Measurements from ENCODE around the gene FRMD5.

DNA sequence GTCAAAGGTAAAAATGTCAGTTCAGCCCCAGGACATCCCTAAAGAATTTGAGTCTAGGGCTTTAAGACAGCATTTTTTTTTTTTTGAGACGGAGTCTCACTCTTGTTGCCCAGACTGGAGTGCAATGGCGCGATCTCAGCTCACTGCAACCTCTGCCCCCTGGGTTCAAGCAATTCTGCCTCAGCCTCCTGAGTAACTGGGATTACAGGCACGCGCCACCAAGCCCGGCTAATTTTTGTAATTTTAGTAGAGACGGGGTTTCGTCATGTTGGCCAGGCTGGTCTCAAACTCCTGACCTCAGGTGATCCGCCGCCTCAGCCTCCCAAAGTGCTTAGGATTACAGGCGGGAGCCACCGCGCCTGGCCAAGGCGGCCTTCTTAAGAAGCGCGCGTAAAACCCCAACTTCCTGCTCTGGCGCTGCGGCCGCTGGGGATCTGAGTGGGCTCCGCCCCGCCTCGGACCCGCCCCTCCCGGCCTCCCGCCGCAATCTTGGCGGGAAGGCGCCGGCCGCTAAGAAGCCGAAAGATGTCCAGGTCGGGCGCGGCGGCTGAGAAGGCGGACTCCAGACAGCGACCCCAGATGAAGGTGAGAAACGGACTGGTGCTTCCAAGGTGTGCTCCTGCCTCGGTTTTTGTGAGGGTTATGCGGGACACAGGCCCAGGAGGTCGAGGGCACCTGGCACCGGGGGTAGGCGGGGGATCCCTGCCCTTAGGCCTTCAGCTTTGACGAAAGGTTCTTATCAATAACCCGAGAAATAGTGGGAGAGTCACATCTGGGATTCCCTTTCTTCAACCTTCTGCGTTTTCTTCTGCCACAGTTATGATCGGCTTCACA lies 368.3 kb downstream of the FRMD5 start, which contains the start of gene WDR76:
- TF ChIP-seq EZH2 (IDR thresholded peaks at IDR 0.05; ENCODE audit: low read length), result no peak
- TF ChIP-seq, protein P1, sequence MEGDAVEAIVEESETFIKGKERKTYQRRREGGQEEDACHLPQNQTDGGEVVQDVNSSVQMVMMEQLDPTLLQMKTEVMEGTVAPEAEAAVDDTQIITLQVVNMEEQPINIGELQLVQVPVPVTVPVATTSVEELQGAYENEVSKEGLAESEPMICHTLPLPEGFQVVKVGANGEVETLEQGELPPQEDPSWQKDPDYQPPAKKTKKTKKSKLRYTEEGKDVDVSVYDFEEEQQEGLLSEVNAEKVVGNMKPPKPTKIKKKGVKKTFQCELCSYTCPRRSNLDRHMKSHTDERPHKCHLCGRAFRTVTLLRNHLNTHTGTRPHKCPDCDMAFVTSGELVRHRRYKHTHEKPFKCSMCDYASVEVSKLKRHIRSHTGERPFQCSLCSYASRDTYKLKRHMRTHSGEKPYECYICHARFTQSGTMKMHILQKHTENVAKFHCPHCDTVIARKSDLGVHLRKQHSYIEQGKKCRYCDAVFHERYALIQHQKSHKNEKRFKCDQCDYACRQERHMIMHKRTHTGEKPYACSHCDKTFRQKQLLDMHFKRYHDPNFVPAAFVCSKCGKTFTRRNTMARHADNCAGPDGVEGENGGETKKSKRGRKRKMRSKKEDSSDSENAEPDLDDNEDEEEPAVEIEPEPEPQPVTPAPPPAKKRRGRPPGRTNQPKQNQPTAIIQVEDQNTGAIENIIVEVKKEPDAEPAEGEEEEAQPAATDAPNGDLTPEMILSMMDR (optimal IDR thresholded peaks at IDR 0.05 in 1 of 3, IDR thresholded peaks at IDR 0.05 in 1 of 3, conservative IDR thresholded peaks at IDR 0.05 in 1 of 3; ENCODE audit: extremely low read depth in 1 of 3, insufficient read depth in 2 of 3, low read length in 3 of 3), result no peak

Data from keratinocyte (primary cell).